ENCODE data around the gene FGFR3.

The FGFR3 gene

DNA sequence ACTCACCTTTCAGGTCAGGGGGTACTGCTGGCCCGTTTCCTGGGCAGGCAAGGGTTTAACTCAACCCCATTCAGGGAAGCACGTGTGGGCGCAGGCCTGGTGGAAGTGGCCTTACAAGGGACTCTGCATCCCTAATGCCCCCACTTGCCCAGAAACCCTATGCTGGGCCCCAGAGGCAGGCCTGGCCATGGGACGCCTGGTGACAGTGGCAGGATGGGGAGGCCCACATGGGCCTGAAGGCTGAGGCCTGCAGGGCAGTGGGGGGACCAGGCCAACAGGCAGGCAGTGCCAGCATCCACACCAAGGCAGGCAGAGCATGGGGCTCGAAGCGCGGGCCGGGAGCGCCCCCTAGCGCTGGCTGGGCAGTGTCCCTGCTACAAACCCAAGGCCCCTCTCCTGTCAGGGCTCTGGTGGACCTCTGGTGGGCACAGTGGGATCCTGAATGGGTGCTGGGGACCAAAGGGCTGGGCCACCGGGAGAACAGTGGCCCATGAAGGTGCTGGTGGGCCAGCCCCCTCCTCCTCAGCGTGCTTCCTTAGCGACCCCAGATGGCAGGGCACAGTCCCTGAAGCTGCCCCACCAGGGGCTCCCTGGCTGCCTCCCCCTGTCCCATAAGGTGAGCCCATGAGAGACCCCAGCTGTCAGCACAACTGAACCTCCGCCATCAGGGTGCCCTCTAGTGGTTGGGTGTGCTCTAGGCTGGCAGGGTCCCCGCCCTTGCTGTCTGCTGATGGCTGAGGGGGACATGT, 16.8 kb downstream of the FGFR3 start:
- TF ChIP-seq, protein P1, sequence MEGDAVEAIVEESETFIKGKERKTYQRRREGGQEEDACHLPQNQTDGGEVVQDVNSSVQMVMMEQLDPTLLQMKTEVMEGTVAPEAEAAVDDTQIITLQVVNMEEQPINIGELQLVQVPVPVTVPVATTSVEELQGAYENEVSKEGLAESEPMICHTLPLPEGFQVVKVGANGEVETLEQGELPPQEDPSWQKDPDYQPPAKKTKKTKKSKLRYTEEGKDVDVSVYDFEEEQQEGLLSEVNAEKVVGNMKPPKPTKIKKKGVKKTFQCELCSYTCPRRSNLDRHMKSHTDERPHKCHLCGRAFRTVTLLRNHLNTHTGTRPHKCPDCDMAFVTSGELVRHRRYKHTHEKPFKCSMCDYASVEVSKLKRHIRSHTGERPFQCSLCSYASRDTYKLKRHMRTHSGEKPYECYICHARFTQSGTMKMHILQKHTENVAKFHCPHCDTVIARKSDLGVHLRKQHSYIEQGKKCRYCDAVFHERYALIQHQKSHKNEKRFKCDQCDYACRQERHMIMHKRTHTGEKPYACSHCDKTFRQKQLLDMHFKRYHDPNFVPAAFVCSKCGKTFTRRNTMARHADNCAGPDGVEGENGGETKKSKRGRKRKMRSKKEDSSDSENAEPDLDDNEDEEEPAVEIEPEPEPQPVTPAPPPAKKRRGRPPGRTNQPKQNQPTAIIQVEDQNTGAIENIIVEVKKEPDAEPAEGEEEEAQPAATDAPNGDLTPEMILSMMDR (IDR thresholded peaks at IDR 0.05): peak; percentile 58
- Histone ChIP-seq H3K27ac (no peak overlapping the region), H2AFZ (no peak overlapping the region)

GRCh38 chr4:1810765-1811164, 17.7 kb downstream of the FGFR3 start:
- no peak overlapping the region for H3K4me2 ChIP-seq (ENCODE audit: low read length)
- no peaks in the 10 kb centered on the region for H3K4me1 ChIP-seq
- H3K4me3 ChIP-seq (ENCODE audit: low read depth, low read length): no peak overlapping the region
- no peak overlapping the region for H3K9ac ChIP-seq
- H2AFZ ChIP-seq: no peak overlapping the region
- no peak overlapping the region for H3K27ac ChIP-seq
- H3K9me3 ChIP-seq (ENCODE audit: control insufficient read depth, low read length): no peaks in the 10 kb centered on the region
- no peaks in the 10 kb centered on the region for H3K79me2 ChIP-seq
- TF ChIP-seq, protein P1 (IDR thresholded peaks at IDR 0.05): no peak
- no peaks in the 10 kb centered on the region for H3K27me3 ChIP-seq (ENCODE audit: control insufficient read depth, insufficient read depth, low read length)
- no peaks in the 10 kb centered on the region for H3K36me3 ChIP-seq (ENCODE audit: control insufficient read depth, insufficient read depth, low read length)

More for the DNA sequence above, 16.8 kb downstream of the FGFR3 start:
- Histone ChIP-seq H3K9me3 (ENCODE audit: control insufficient read depth, low read length) (no peaks in the 10 kb centered on the region), H3K4me3 (ENCODE audit: low read depth, low read length) (no peak overlapping the region), H3K36me3 (ENCODE audit: control insufficient read depth, insufficient read depth, low read length) (no peaks in the 10 kb centered on the region), H3K4me1 (no peaks in the 10 kb centered on the region), H3K9ac (no peak overlapping the region), H3K27me3 (ENCODE audit: control insufficient read depth, insufficient read depth, low read length) (no peaks in the 10 kb centered on the region), H3K79me2 (no peaks in the 10 kb centered on the region), H3K4me2 (ENCODE audit: low read length) (no peak overlapping the region)

- TF ChIP-seq, protein P1 (IDR thresholded peaks at IDR 0.05): no peak
- Histone ChIP-seq H2AFZ (no peak overlapping the region), H3K27me3 (ENCODE audit: control insufficient read depth, insufficient read depth, low read length) (no peaks in the 10 kb centered on the region), H3K27ac (no peak overlapping the region), H3K79me2 (no peaks in the 10 kb centered on the region), H3K4me2 (ENCODE audit: low read length) (no peak overlapping the region), H3K4me3 (ENCODE audit: low read depth, low read length) (no peak overlapping the region), H3K36me3 (ENCODE audit: control insufficient read depth, insufficient read depth, low read length) (no peaks in the 10 kb centered on the region), H3K9ac (no peak overlapping the region), H3K4me1 (no peaks in the 10 kb centered on the region), H3K9me3 (ENCODE audit: control insufficient read depth, low read length) (no peaks in the 10 kb centered on the region)
Measured at GRCh38 chr4:1812720-1813119, 19.6 kb downstream of the FGFR3 start.

- H3K9ac ChIP-seq: no peak overlapping the region
- H3K4me1 ChIP-seq: no peaks in the 10 kb centered on the region
- H2AFZ ChIP-seq: no peak overlapping the region
- no peaks in the 10 kb centered on the region for H3K9me3 ChIP-seq (ENCODE audit: control insufficient read depth, low read length)
- H3K4me2 ChIP-seq (ENCODE audit: low read length): no peak overlapping the region
- H3K79me2 ChIP-seq: no peaks in the 10 kb centered on the region
- no peak overlapping the region for H3K4me3 ChIP-seq (ENCODE audit: low read depth, low read length)
- H3K27ac ChIP-seq: no peak overlapping the region
- H3K27me3 ChIP-seq (ENCODE audit: control insufficient read depth, insufficient read depth, low read length): no peaks in the 10 kb centered on the region
- no peaks in the 10 kb centered on the region for H3K36me3 ChIP-seq (ENCODE audit: control insufficient read depth, insufficient read depth, low read length)
- TF ChIP-seq, protein P1 (IDR thresholded peaks at IDR 0.05): no peak
Measured at GRCh38 chr4:1813231-1813630, 20.1 kb downstream of the FGFR3 start.

DNA sequence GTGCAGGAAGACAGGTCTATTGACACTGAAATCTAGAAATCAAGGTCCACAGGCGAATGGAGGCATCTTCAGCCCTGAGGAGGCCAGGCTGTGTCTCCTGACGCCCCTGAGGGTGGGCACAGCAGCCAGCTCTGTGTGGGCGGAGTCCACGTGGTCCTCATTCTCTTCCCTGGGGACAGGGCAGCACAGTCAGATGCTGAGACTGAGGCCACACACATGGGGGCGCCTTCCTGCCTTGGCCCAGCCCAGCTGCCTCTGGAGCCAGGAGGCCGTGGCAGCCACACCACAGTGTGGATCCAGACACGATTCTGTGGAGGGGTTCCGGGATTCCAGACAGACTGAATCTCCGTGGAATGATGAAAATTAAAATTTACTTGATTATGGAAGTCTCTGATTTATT, 20.8 kb downstream of the FGFR3 start:
- H3K4me3 ChIP-seq (ENCODE audit: low read depth, low read length): no peak overlapping the region
- no peak overlapping the region for H3K9ac ChIP-seq
- peaks cover 2% of the 10 kb centered on the region for H3K4me1 ChIP-seq
- no peaks in the 10 kb centered on the region for H3K9me3 ChIP-seq (ENCODE audit: control insufficient read depth, low read length)
- H3K27me3 ChIP-seq (ENCODE audit: control insufficient read depth, insufficient read depth, low read length): no peaks in the 10 kb centered on the region
- TF ChIP-seq, protein P1 (IDR thresholded peaks at IDR 0.05): no peak
- no peak overlapping the region for H3K27ac ChIP-seq
- H3K4me2 ChIP-seq (ENCODE audit: low read length): no peak overlapping the region
- no peaks in the 10 kb centered on the region for H3K79me2 ChIP-seq
- no peaks in the 10 kb centered on the region for H3K36me3 ChIP-seq (ENCODE audit: control insufficient read depth, insufficient read depth, low read length)
- no peak overlapping the region for H2AFZ ChIP-seq
